Right kidney (tissue), 1 donor: Measurements from ENCODE around the gene EPHA8.

Source experiments
- DNase-seq: peaks from one replicate; pipeline ENCODE4 v3.0.0-alpha.2; 2016

The EPHA8 gene

GRCh38 chr1:22619252-22619651 lies 56.0 kb downstream of the EPHA8 start:
- no peak for DNase-seq

GRCh38 chr1:22619798-22620197 lies 56.5 kb downstream of the EPHA8 start:
- DNase-seq = no peak

- no peak for DNase-seq
Measured at GRCh38 chr1:22621761-22622160, 58.5 kb downstream of the EPHA8 start.

GRCh38 chr1:22625262-22625925 lies 62.1 kb downstream of the EPHA8 start:
- DNase-seq = no peak

GRCh38 chr1:22626237-22627157 lies 63.2 kb downstream of the EPHA8 start:
- no peak for DNase-seq

GRCh38 chr1:22627331-22627730 lies 64.0 kb downstream of the EPHA8 start:
- DNase-seq = no peak

GRCh38 chr1:22628698-22629444 lies 65.6 kb downstream of the EPHA8 start:
- no peak for DNase-seq

- DNase-seq = no peak
Measured at GRCh38 chr1:22629886-22630285, 66.6 kb downstream of the EPHA8 start.

GRCh38 chr1:22633697-22634463 lies 70.6 kb downstream of the EPHA8 start:
- no peak for DNase-seq

GRCh38 chr1:22635436-22635835 lies 72.1 kb downstream of the EPHA8 start:
- no peak for DNase-seq

- no peak for DNase-seq
Measured at GRCh38 chr1:22636353-22636752, 73.1 kb downstream of the EPHA8 start, which contains the start of gene C1QA. C1QA (plus strand) TSS chr1:22636628; CDS start chr1:22637617, 989 bp downstream.

- no peak for DNase-seq
Measured at GRCh38 chr1:22636927-22637326, 73.6 kb downstream of the EPHA8 start.

- DNase-seq = no peak
Measured at GRCh38 chr1:22637907-22638445, 74.7 kb downstream of the EPHA8 start.

- DNase-seq = no peak
Measured at GRCh38 chr1:22638476-22639234, 75.4 kb downstream of the EPHA8 start.

GRCh38 chr1:22639286-22639685 lies 76.0 kb downstream of the EPHA8 start:
- no peak for DNase-seq

- DNase-seq = no peak
Measured at GRCh38 chr1:22641247-22641646, 78.0 kb downstream of the EPHA8 start.

GRCh38 chr1:22641906-22642636 lies 78.8 kb downstream of the EPHA8 start:
- DNase-seq = peak; percentile 65

GRCh38 chr1:22643381-22643780 lies 80.1 kb downstream of the EPHA8 start, which contains the start of gene C1QC:
C1QC (plus strand) TSS chr1:22643633; CDS start chr1:22644024, 391 bp downstream.
- DNase-seq = no peak

GRCh38 chr1:22643928-22644327 lies 80.6 kb downstream of the EPHA8 start:
- no peak for DNase-seq

- no peak for DNase-seq
Measured at GRCh38 chr1:22645931-22646330, 82.6 kb downstream of the EPHA8 start.
